SK-N-SH treated with all-trans-retinoic acid at 6 μM for 48 hours (cell line): ENCODE results near the gene ALG8.

Source experiments
- ATAC-seq: fragments of 200-7000 bp; cut with Tn5 transposase; 3 replicates; pipeline ENCODE4 v1.9.1; 2020; ENCODE audit warnings: mild to moderate bottlenecking, moderate library complexity
- ARNTL ChIP-seq: fragments of 450-650 bp; formaldehyde crosslinking; IDR thresholded peaks from 2 replicates; pipeline ENCODE4 v1.5.0; 2020; ENCODE audit warnings: low read depth, mild to moderate bottlenecking, moderate library complexity, borderline replicate concordance
- BACH2 ChIP-seq: fragments of 250-450 bp; sonication (Bioruptor Pico); IDR thresholded peaks from 2 replicates; pipeline ENCODE4 v1.9.0; 2021; ENCODE audit warnings: mild to moderate bottlenecking, borderline replicate concordance
- ESRRG ChIP-seq: fragments of 250-450 bp; sonication (Bioruptor Pico); IDR thresholded peaks from 2 replicates; pipeline ENCODE4 v1.6.1; 2021; ENCODE audit warnings: mild to moderate bottlenecking
- GLIS3 ChIP-seq: fragments of 250-450 bp; sonication (Bioruptor Pico); IDR thresholded peaks from 2 replicates; pipeline ENCODE4 v1.5.0; 2020; ENCODE audit warnings: mild to moderate bottlenecking, moderate library complexity
- ISL1 ChIP-seq: fragments of 250-450 bp; sonication (Bioruptor Pico); IDR thresholded peaks from 2 replicates; pipeline ENCODE4 v2.1.2; 2022; ENCODE audit warnings: mild to moderate bottlenecking, moderate library complexity
- OSR1 ChIP-seq: fragments of 250-450 bp; sonication (Bioruptor Pico); IDR thresholded peaks from 2 replicates; pipeline ENCODE4 v1.8.0; 2022; ENCODE audit warnings: moderate library complexity, mild to moderate bottlenecking, inconsistent platforms
- PPARA ChIP-seq: fragments of 250-450 bp; sonication (Bioruptor Pico); IDR thresholded peaks from 2 replicates; pipeline ENCODE4 v1.5.0; 2020; ENCODE audit warnings: mild to moderate bottlenecking, borderline replicate concordance
- RARB ChIP-seq: fragments of 250-450 bp; sonication (Bioruptor Pico); IDR thresholded peaks from 2 replicates; pipeline ENCODE4 v1.8.0; 2021; ENCODE audit warnings: mild to moderate bottlenecking, moderate library complexity
- SNAI2 ChIP-seq: fragments of 250-450 bp; sonication (Bioruptor Pico); IDR thresholded peaks from 2 replicates; pipeline ENCODE4 v1.5.0; 2020; ENCODE audit warnings: mild to moderate bottlenecking, moderate library complexity
- TCF4 ChIP-seq: fragments of 250-450 bp; sonication (Bioruptor Pico); IDR thresholded peaks from 2 replicates; pipeline ENCODE4 v1.8.0; 2021; ENCODE audit warnings: mild to moderate bottlenecking, moderate library complexity, borderline replicate concordance
- TOX ChIP-seq: fragments of 250-450 bp; sonication (Bioruptor Pico); IDR thresholded peaks from 2 replicates; pipeline ENCODE4 v1.8.0; 2021; ENCODE audit warnings: mild to moderate bottlenecking, moderate library complexity, borderline replicate concordance
- ZC3H10 ChIP-seq: fragments of 250-450 bp; sonication (Bioruptor Pico); IDR thresholded peaks from 2 replicates; pipeline ENCODE4 v1.5.1; 2021; ENCODE audit warnings: mild to moderate bottlenecking, moderate library complexity
- ZFP3 ChIP-seq: fragments of 250-450 bp; sonication (Bioruptor Pico); IDR thresholded peaks from 2 replicates; pipeline ENCODE4 v1.5.0; 2020; ENCODE audit warnings: mild to moderate bottlenecking, moderate library complexity
- ZFP30 ChIP-seq: fragments of 450-650 bp; formaldehyde crosslinking; IDR thresholded peaks from 2 replicates; pipeline ENCODE4 v1.5.0; 2022; ENCODE audit warnings: mild to moderate bottlenecking, moderate library complexity
- ZNF565 ChIP-seq: fragments of 450-650 bp; formaldehyde crosslinking; conservative IDR thresholded peaks from 2 replicates; pipeline ENCODE4 v1.5.0; 2020; ENCODE audit warnings: low read depth, mild to moderate bottlenecking, moderate library complexity
- ZNF70 ChIP-seq: fragments of 450-650 bp; formaldehyde crosslinking; IDR thresholded peaks from 2 replicates; pipeline ENCODE4 v1.5.0; 2020; ENCODE audit warnings: mild to moderate bottlenecking, moderate library complexity
- ZNF8 ChIP-seq: fragments of 450-650 bp; formaldehyde crosslinking; IDR thresholded peaks from 2 replicates; pipeline ENCODE4 v1.5.0; 2020; ENCODE audit warnings: mild to moderate bottlenecking, moderate library complexity
- TF ChIP-seq, protein P1 (sequence below): fragments of 250-450 bp; sonication (Bioruptor Pico); IDR thresholded peaks from 2 replicates; pipeline ENCODE4 v1.8.0; 2020; ENCODE audit warnings: mild to moderate bottlenecking, moderate library complexity, borderline replicate concordance
- TF ChIP-seq, protein P2 (sequence below): fragments of 250-450 bp; sonication (Bioruptor Pico); IDR thresholded peaks from 2 replicates; pipeline ENCODE4 v1.8.0; 2021; ENCODE audit warnings: low read depth, mild to moderate bottlenecking, moderate library complexity, borderline replicate concordance
- TF ChIP-seq, protein P3 (sequence below): fragments of 250-450 bp; sonication (Bioruptor Pico); IDR thresholded peaks from 2 replicates; pipeline ENCODE4 v1.5.1; 2021; ENCODE audit warnings: mild to moderate bottlenecking, moderate library complexity
- TF ChIP-seq, protein P4 (sequence below): fragments of 250-450 bp; sonication (Bioruptor Pico); IDR thresholded peaks from 2 replicates; pipeline ENCODE4 v1.5.1; 2020; ENCODE audit warnings: low read depth, mild to moderate bottlenecking, moderate library complexity
- TF ChIP-seq, protein P5 (sequence below): fragments of 250-450 bp; sonication (Bioruptor Pico); IDR thresholded peaks from 2 replicates; pipeline ENCODE4 v1.5.0; 2020; ENCODE audit warnings: mild to moderate bottlenecking, moderate library complexity

The ALG8 gene

DNA sequence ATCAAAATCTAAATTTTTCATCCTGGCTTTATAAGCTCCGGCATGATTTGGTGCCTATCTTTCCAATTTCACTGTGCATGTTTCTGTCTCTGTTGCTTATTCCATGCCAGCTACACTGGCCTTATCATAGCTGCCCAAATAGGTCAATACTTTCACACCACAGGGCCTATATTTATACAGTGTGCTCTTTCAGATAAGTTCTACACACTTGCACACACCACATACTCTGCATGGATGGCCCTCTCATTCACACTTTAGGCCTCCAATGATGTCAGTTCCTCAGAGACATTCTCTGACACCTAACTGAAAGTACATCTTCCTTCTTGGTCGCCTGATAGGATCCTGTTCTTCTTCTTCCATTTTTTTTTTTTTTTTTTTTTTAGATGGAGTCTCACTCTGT lies 7.0 kb downstream of the ALG8 start:
- ATAC-seq: no peak
- TF ChIP-seq TOX (CRISPR knock-in tag) (no peak), ZC3H10 (CRISPR knock-in tag) (no peak), OSR1 (CRISPR knock-in tag) (no peak), GLIS3 (no peak), ISL1 (CRISPR knock-in tag) (no peak), PPARA (CRISPR knock-in tag) (no peak)
- TF ChIP-seq, all 23 proteins: peak for 0

DNA sequence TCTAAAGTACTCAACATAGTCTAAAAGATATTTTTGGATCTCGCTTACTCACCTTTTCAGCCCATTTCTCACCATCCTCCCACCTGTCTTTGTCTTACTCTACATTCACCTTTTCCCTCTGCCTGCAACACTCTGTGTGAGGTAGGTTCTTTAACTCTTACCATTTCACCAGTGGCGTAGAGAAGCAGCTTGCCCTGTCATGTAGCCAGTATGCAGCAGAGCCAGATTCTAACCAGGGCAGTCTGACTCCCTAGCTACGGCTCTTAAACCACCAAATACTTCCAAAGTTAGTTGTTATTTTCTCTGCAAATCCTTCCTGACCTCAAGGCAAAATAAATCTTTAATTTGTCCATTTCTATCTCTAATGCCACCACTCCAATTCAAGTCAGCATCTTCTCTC lies 7.5 kb downstream of the ALG8 start:
- TF ChIP-seq ZFP3 (no peak), GLIS3 (no peak), TOX (CRISPR knock-in tag) (no peak), BACH2 (CRISPR knock-in tag) (no peak), OSR1 (CRISPR knock-in tag) (no peak), ZC3H10 (CRISPR knock-in tag) (no peak), ZFP30 (no peak), ESRRG (CRISPR knock-in tag) (no peak), TCF4 (no peak), PPARA (CRISPR knock-in tag) (no peak), SNAI2 (CRISPR knock-in tag) (no peak), ZNF8 (no peak), ISL1 (CRISPR knock-in tag) (no peak), ZNF70 (CRISPR knock-in tag) (no peak), ARNTL (no peak), RARB (CRISPR knock-in tag) (no peak)
- TF ChIP-seq, protein P1, sequence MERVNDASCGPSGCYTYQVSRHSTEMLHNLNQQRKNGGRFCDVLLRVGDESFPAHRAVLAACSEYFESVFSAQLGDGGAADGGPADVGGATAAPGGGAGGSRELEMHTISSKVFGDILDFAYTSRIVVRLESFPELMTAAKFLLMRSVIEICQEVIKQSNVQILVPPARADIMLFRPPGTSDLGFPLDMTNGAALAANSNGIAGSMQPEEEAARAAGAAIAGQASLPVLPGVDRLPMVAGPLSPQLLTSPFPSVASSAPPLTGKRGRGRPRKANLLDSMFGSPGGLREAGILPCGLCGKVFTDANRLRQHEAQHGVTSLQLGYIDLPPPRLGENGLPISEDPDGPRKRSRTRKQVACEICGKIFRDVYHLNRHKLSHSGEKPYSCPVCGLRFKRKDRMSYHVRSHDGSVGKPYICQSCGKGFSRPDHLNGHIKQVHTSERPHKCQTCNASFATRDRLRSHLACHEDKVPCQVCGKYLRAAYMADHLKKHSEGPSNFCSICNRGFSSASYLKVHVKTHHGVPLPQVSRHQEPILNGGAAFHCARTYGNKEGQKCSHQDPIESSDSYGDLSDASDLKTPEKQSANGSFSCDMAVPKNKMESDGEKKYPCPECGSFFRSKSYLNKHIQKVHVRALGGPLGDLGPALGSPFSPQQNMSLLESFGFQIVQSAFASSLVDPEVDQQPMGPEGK (CRISPR knock-in tag): no peak
- TF ChIP-seq, protein P2, sequence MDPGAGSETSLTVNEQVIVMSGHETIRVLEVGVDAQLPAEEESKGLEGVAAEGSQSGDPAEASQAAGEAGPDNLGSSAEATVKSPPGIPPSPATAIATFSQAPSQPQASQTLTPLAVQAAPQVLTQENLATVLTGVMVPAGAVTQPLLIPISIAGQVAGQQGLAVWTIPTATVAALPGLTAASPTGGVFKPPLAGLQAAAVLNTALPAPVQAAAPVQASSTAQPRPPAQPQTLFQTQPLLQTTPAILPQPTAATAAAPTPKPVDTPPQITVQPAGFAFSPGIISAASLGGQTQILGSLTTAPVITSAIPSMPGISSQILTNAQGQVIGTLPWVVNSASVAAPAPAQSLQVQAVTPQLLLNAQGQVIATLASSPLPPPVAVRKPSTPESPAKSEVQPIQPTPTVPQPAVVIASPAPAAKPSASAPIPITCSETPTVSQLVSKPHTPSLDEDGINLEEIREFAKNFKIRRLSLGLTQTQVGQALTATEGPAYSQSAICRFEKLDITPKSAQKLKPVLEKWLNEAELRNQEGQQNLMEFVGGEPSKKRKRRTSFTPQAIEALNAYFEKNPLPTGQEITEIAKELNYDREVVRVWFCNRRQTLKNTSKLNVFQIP (CRISPR knock-in tag): no peak
- TF ChIP-seq, protein P3, sequence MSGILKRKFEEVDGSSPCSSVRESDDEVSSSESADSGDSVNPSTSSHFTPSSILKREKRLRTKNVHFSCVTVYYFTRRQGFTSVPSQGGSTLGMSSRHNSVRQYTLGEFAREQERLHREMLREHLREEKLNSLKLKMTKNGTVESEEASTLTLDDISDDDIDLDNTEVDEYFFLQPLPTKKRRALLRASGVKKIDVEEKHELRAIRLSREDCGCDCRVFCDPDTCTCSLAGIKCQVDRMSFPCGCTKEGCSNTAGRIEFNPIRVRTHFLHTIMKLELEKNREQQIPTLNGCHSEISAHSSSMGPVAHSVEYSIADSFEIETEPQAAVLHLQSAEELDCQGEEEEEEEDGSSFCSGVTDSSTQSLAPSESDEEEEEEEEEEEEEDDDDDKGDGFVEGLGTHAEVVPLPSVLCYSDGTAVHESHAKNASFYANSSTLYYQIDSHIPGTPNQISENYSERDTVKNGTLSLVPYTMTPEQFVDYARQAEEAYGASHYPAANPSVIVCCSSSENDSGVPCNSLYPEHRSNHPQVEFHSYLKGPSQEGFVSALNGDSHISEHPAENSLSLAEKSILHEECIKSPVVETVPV: no peak
- TF ChIP-seq, protein P4, sequence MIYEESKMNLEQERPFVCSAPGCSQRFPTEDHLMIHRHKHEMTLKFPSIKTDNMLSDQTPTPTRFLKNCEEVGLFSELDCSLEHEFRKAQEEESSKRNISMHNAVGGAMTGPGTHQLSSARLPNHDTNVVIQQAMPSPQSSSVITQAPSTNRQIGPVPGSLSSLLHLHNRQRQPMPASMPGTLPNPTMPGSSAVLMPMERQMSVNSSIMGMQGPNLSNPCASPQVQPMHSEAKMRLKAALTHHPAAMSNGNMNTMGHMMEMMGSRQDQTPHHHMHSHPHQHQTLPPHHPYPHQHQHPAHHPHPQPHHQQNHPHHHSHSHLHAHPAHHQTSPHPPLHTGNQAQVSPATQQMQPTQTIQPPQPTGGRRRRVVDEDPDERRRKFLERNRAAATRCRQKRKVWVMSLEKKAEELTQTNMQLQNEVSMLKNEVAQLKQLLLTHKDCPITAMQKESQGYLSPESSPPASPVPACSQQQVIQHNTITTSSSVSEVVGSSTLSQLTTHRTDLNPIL (CRISPR knock-in tag): no peak
- no peak for ATAC-seq

DNA sequence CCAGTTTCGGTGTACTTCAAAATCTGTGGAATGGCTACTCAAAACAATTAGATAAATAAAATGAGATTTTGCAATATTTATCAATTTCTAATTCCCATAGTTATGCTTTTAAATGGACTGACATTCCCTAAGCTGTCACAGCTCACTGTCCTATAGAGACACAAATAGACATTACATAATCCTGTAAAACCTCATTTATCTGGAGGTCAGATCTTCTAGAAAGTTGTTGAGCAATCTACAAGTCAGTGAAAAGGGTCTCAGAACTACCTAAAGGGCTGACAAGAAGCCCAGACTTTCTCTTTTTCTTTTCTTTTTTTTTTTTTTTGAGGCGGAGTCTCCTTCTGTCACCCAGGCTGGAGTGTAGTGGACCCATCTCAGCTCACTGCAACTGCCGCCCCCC lies 12.0 kb downstream of the ALG8 start:
- TF ChIP-seq BACH2 (CRISPR knock-in tag) (no peak), TCF4 (no peak), ESRRG (CRISPR knock-in tag) (no peak), ZNF565 (no peak), RARB (CRISPR knock-in tag) (no peak)
- TF ChIP-seq, protein P3: no peak
- no peak for ATAC-seq

DNA sequence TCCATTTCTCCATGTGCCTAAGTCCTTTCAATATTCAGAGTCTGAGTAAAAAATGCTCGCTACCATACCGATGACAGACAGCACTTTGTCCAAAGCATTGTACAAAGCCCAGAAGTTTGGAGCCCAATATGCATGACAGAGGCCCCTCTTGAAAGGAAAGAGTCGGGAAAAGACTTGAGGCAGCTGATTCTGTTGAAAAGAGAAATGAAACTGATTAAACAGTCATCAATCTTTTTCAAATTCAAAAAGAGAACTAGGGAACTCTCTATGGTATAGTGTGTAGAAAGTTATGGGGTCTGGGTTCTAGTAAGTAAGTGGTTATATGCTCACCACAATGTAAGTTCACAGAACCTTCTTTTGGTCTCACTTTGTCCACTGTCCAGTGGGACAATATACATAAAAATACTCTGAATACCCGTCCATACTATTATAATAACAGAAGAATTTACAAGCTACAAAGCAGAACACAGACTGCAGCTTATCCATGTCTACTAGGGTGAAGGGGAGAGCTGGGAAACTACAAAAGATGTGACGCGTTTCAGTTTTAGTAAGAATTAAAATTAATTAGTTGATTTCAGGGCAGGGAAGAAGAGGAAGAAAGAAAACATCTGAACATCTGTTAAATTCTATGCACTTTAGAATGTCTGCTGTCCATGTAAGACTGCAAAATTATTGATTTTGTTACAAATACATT lies 26.7 kb downstream of the ALG8 start:
- no peak for ATAC-seq
- no peak for TF ChIP-seq GLIS3
- TF ChIP-seq, protein P5, sequence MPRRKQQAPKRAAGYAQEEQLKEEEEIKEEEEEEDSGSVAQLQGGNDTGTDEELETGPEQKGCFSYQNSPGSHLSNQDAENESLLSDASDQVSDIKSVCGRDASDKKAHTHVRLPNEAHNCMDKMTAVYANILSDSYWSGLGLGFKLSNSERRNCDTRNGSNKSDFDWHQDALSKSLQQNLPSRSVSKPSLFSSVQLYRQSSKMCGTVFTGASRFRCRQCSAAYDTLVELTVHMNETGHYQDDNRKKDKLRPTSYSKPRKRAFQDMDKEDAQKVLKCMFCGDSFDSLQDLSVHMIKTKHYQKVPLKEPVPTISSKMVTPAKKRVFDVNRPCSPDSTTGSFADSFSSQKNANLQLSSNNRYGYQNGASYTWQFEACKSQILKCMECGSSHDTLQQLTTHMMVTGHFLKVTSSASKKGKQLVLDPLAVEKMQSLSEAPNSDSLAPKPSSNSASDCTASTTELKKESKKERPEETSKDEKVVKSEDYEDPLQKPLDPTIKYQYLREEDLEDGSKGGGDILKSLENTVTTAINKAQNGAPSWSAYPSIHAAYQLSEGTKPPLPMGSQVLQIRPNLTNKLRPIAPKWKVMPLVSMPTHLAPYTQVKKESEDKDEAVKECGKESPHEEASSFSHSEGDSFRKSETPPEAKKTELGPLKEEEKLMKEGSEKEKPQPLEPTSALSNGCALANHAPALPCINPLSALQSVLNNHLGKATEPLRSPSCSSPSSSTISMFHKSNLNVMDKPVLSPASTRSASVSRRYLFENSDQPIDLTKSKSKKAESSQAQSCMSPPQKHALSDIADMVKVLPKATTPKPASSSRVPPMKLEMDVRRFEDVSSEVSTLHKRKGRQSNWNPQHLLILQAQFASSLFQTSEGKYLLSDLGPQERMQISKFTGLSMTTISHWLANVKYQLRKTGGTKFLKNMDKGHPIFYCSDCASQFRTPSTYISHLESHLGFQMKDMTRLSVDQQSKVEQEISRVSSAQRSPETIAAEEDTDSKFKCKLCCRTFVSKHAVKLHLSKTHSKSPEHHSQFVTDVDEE (CRISPR knock-in tag): no peak
- no peak for TF ChIP-seq ISL1 (CRISPR knock-in tag)
- TF ChIP-seq ZNF70 (CRISPR knock-in tag): no peak
- no peak for TF ChIP-seq OSR1 (CRISPR knock-in tag)
- no peak for TF ChIP-seq ZNF565
- TF ChIP-seq ARNTL: no peak
- TF ChIP-seq BACH2 (CRISPR knock-in tag): no peak
- TF ChIP-seq TCF4: no peak
- TF ChIP-seq, protein P1 (CRISPR knock-in tag): no peak
- no peak for TF ChIP-seq ESRRG (CRISPR knock-in tag)
- TF ChIP-seq ZFP30: no peak
- TF ChIP-seq RARB (CRISPR knock-in tag): no peak
